Measurements from ENCODE around the gene SLAMF9. TPM values are rescaled to one million over a fixed set of nuclear protein-coding genes. Genes with fewer than 3 reads are reported as not detected.

Gene SLAMF9
- total RNA-seq (2021; ENCODE audit: unreplicated experiment) (not detected), Bru-seq, nascent RNA (not detected), BruChase-seq, experiment 1, labeled RNA remaining after a 2-hour chase (not detected), BruChase-seq, experiment 2, labeled RNA remaining after a 6-hour chase (not detected)
- not detected for polyA plus RNA-seq (2012; ENCODE audit: insufficient read length)
- long read RNA-seq, partial matches to known transcripts = 0 of 1 reads
- long read RNA-seq, other reads (novel, unspliced or antisense) = 1 of 1 reads

- no peak within 1 kb of the TSS for H3K4me3 ChIP-seq (ENCODE audit: low read depth in 2 of 2, low read length in 2 of 2)
- H3K9me3 ChIP-seq (ENCODE audit: control insufficient read depth, insufficient read depth, low read depth, low read length) = no peaks in the 10 kb centered on the region
- no peak for DNase-seq (ENCODE audit: low read depth, low spot score)
- no peaks in the 10 kb centered on the region; the same call in 1 of the 2 replicates for H3K4me1 ChIP-seq (ENCODE audit: control insufficient read depth, insufficient read depth, low read length)
- ChIA-PET CTCF (interaction anchor here (0.6 to 2.0 kb wide), 2 partner anchors 54 to 65 kb away, joined by 4 to 5 read pairs; no protein-coding TSS in a partner anchor), POLR2A (interaction anchor here (0.6 kb wide), 1 partner anchor 30 kb away, joined by 9 read pairs; no protein-coding TSS in a partner anchor)
- BruUV-seq (replicated peaks) = no TSS peak
- H3K36me3 ChIP-seq (ENCODE audit: control insufficient read depth, insufficient read depth, low read length) = no peaks in the 10 kb centered on the region
- H3K27me3 ChIP-seq (ENCODE audit: control insufficient read depth, insufficient read depth, low read length) = peaks cover 17% of the 10 kb centered on the region
- intact Hi-C loops (cut with micrococcal nuclease; ENCODE audit: unreplicated experiment) = no loop called here
- no peak within 1 kb of the TSS for H3K27ac ChIP-seq (ENCODE audit: low read length)
- TF ChIP-seq CTCF (IDR thresholded peaks at IDR 0.05) (no peak), REST (IDR thresholded peaks at IDR 0.05; ENCODE audit: insufficient read depth in 1 of 2, low read depth in 2 of 2, low read length in 1 of 2) (no peak), SIN3A (IDR thresholded peaks at IDR 0.05; ENCODE audit: borderline replicate concordance, insufficient read depth, low read depth, low read length) (no peak), TCF7L2 (IDR thresholded peaks at IDR 0.05; ENCODE audit: low read depth, low read length) (no peak), POLR2AphosphoS5 (IDR thresholded peaks at IDR 0.05; ENCODE audit: low read depth, low read length) (no peak)
- ATAC-seq = no peak
- in situ Hi-C loops (cut with HindIII; ENCODE audit: low pct_unique_long_range_greater_than_20kb, low sequenced_read_pairs) = no loop called here
These were observed at the start of gene SLAMF9 for GRCh38 chr1:159953536-159954515. Gene SLAMF9, minus strand, starts transcription at chr1:159954237. Its CDS starts 100 bp downstream, at chr1:159954137.

- Histone ChIP-seq H3K36me3 (ENCODE audit: control insufficient read depth, insufficient read depth, low read length) (no peaks in the 10 kb centered on the region), H3K27ac (ENCODE audit: low read length) (no peak overlapping the region), H3K27me3 (ENCODE audit: control insufficient read depth, insufficient read depth, low read length) (peaks cover 6% of the 10 kb centered on the region; the same call in 1 of the 2 replicates), H3K9me3 (ENCODE audit: control insufficient read depth, insufficient read depth, low read depth, low read length) (no peaks in the 10 kb centered on the region), H3K4me3 (ENCODE audit: low read depth in 2 of 2, low read length in 2 of 2) (no peak overlapping the region), H3K4me1 (ENCODE audit: control insufficient read depth, insufficient read depth, low read length) (no peaks in the 10 kb centered on the region)
- DNase-seq (ENCODE audit: low read depth, low spot score) = no peak
- ATAC-seq = no peak
- BruUV-seq (replicated peaks) = no TSS peak
- POLR2A ChIA-PET = no interaction called here
- in situ Hi-C loops (cut with HindIII; ENCODE audit: low pct_unique_long_range_greater_than_20kb, low sequenced_read_pairs) = no loop called here
- CTCF ChIA-PET = interaction anchor here (0.6 kb wide), 1 partner anchor 32 kb away, joined by 3 read pairs; no protein-coding TSS in a partner anchor
- TF ChIP-seq REST (IDR thresholded peaks at IDR 0.05; ENCODE audit: insufficient read depth in 1 of 2, low read depth in 2 of 2, low read length in 1 of 2) (no peak), SIN3A (IDR thresholded peaks at IDR 0.05; ENCODE audit: borderline replicate concordance, insufficient read depth, low read depth, low read length) (no peak), CTCF (IDR thresholded peaks at IDR 0.05) (no peak), TCF7L2 (IDR thresholded peaks at IDR 0.05; ENCODE audit: low read depth, low read length) (no peak), POLR2AphosphoS5 (IDR thresholded peaks at IDR 0.05; ENCODE audit: low read depth, low read length) (no peak)
- intact Hi-C loops (cut with micrococcal nuclease; ENCODE audit: unreplicated experiment) = no loop called here
These were observed 47.4 kb upstream of the SLAMF9 start for GRCh38 chr1:160001440-160001839.
